ENCODE measurements around the gene CDC73.
"Not testable (repeated sequence)": the region's sequence is repeated elsewhere in the genome, so short reads cannot be mapped to it uniquely, and the experiment has no call there.

CDC73 gene

DNA sequence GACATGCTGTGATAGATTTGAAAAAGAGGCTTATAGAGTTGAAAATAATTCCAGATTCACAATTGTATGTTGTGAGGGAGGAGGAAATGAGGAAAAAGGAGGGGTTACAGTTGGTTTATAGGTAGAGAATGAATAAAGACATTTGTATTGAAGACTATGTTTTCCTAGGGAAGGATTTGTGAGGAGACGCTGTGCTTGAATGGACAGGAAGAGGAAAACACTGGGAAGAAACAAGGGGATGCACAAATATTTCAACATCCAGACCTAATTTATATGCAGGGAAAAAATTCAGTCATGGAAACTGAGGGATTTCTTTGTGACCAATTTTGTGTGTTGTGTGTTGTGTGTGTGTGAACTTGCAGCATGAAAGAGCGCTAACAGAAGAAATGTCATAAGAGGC lies 157.1 kb downstream of the CDC73 start:
- no peak for DNase-seq (ENCODE audit: low read depth in 1 of 2, low spot score in 1 of 2)

DNA sequence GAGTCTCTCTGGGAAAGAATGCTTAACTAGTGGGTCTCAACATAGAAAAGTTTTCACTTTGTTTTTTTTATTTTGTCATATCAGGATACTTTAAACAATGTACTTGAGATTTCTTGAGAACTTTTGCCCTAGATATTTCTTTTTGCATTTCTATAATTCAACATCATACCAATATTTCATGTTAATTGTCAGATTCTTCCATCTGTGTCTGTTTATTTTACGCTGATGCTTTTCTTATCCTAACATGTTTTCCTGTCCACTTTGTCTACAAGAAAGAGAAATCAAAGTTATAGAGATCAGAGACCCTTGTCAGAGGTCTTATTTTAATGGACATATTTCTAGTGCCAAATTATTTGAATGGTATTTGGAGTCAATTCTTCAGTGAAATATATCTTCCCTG lies 160.1 kb downstream of the CDC73 start:
- DNase-seq (ENCODE audit: low read depth in 1 of 2, low spot score in 1 of 2) = no peak

DNA sequence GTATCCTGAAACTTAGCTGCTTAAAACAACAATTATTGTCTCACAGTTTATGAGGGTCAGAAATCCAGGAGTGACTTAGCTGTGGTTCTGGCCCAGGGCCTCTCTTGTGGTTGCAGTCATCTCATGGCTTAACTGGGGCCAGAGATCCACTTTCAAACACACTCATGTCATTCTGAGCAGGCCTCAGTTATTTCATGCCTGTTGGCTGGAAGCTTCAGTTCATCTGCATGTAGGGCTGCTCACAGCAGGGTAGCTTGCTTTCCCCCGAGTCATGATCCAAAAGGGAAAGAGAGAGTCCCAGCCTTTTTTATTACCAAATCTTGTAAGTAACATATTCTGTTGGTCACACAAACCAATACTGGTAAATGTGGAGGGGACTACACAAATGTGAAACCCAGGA lies 161.2 kb downstream of the CDC73 start:
- no peak for DNase-seq (ENCODE audit: low read depth in 1 of 2, low spot score in 1 of 2)

- DNase-seq (ENCODE audit: low read depth in 1 of 2, low spot score in 1 of 2) = no peak
These were observed 162.4 kb downstream of the CDC73 start for GRCh38 chr1:193284219-193284618.

DNA sequence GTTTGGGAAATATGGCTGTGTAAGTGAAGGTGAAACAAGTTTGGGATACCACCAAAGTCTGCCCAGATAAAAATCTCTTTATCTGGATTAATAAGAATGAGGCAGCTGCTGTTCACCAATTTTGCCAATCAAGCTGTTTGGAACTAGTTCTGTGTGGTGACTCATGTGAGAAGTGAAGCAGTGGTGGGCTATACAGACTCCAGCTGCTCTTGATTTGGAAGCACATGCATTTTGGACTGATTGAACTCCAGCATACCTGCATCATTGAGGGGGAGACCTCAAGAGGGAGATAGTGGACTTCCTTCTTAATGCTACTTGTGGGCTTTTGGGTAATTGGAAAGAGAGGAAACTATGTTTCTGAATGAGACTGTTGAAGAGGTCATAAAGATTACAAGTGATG lies 163.8 kb downstream of the CDC73 start:
- DNase-seq (ENCODE audit: low read depth in 1 of 2, low spot score in 1 of 2) = no peak

GRCh38 chr1:193288548-193289080 lies 166.8 kb downstream of the CDC73 start:
- DNase-seq (ENCODE audit: low read depth in 1 of 2, low spot score in 1 of 2) = not testable (repeated sequence)

DNA sequence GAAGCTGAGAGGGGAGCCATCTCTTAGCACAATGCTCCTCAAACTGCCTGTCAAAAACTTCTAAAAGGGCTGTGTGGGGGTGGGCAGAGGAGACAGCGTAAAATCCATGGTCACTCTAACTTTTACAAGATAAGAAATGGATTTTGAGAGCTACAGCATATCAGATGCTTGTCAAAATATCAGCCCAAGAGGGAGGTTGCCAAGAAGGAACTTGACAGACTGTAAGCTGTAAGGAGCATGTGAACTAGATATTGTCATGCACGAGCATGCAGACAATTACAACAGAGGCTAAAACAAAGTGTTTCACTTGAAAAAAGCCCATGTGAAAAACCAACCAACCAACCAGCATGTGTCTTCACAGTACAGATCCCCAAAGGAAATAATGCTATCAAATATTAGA lies 171.9 kb downstream of the CDC73 start:
- DNase-seq (ENCODE audit: low read depth in 1 of 2, low spot score in 1 of 2) = no peak

GRCh38 chr1:193299038-193299437 lies 177.2 kb downstream of the CDC73 start:
- DNase-seq (ENCODE audit: low read depth in 1 of 2, low spot score in 1 of 2) = no peak

- DNase-seq (ENCODE audit: low read depth in 1 of 2, low spot score in 1 of 2) = no peak
These were observed 179.9 kb downstream of the CDC73 start for GRCh38 chr1:193301746-193302145.

- no peak for DNase-seq (ENCODE audit: low read depth in 1 of 2, low spot score in 1 of 2)
These were observed 182.0 kb downstream of the CDC73 start for GRCh38 chr1:193303849-193304248.
